Measurements from ENCODE around the gene ARL15.

GRCh38 chr5:54117957-54118356 lies 192.4 kb downstream of the ARL15 start:
- TF ChIP-seq CTCF (IDR thresholded peaks at IDR 0.05) (no peak), POLR2A (IDR thresholded peaks at IDR 0.05) (no peak)
